H1 (cell line): ENCODE measurements around the gene TMEM250. TPM values are rescaled to one million over a fixed set of nuclear protein-coding genes. Genes with fewer than 3 reads are reported as not detected.
A peak's percentile ranks its signal among the peaks of the same experiment; 100 is the strongest.

Experiments used
- CTCF ChIA-PET: fragments of 300-600 bp; sonication (Branson Sonifier 250); formaldehyde crosslinking; loops from one replicate; lab custom pipeline; 2021; ENCODE audit not compliant: partially characterized antibody; lab: Charles Lee
- POLR2A ChIA-PET: fragments of 300-600 bp; sonication (Branson Sonifier 250); formaldehyde crosslinking; loops from one replicate; lab custom pipeline; 2021; ENCODE audit warnings: inconsistent platforms; ENCODE audit not compliant: partially characterized antibody; lab: Charles Lee
- DNase-seq, 2 experiments: peaks; one replicate each; pipeline versions ENCODE4 v3.0.0 to v3.0.0-alpha.2; 2010 to 2022; ENCODE audit warnings: low spot score in 2 of 2, low read depth in 1 of 2, mixed read lengths in 1 of 2
- FAIRE-seq: peaks from 2 replicates; lab custom pipeline; 2011; peaks lifted over from hg19 to GRCh38; lab: Jason Lieb, UNC
- H2AFZ ChIP-seq: 2 replicates; pipeline ENCODE4 v1.8.1; 2012; ENCODE audit warnings: low read length, inconsistent platforms
- H2AK5ac ChIP-seq: 2 replicates; pipeline ENCODE4 v1.6.1; 2013; ENCODE audit warnings: low read depth, low read length
- H2BK120ac ChIP-seq: replicated peaks from 2 replicates; pipeline ENCODE3; 2013; ENCODE audit warnings: low read depth, low read length, inconsistent platforms
- H2BK12ac ChIP-seq: 2 replicates; pipeline ENCODE4 v1.6.1; 2013; ENCODE audit warnings: low read depth, low read length
- H2BK15ac ChIP-seq: 2 replicates; pipeline ENCODE4 v1.6.1; 2013; ENCODE audit warnings: low read length
- H2BK20ac ChIP-seq: 2 replicates; pipeline ENCODE4 v1.6.1; 2013; ENCODE audit warnings: low read length
- H2BK5ac ChIP-seq: 2 replicates; pipeline ENCODE4 v1.6.1; 2013; ENCODE audit warnings: low read depth, low read length
- H3K14ac ChIP-seq: 2 replicates; pipeline ENCODE4 v1.6.1; 2013; ENCODE audit warnings: inconsistent platforms; ENCODE audit not compliant: insufficient read length
- H3K18ac ChIP-seq: 2 replicates; pipeline ENCODE4 v1.6.1; 2013; ENCODE audit warnings: low read length; ENCODE audit errors: extremely low read depth
- H3K23ac ChIP-seq: 2 replicates; pipeline ENCODE4 v1.6.1; 2013; ENCODE audit warnings: inconsistent platforms; ENCODE audit not compliant: insufficient read length
- H3K23me2 ChIP-seq: 2 replicates; pipeline ENCODE4 v1.6.1; 2013; ENCODE audit warnings: low read depth, low read length
- H3K27ac ChIP-seq: 2 replicates; pipeline ENCODE4 v1.6.1; 2011; ENCODE audit warnings: low read depth, low read length, inconsistent platforms
- H3K27me3 ChIP-seq, 4 experiments: replicated peaks in 1 of 4; 1 replicate in 1 of 4; 2 replicates in 3 of 4; pipeline versions ENCODE4 v1.6.1 to v1.8.1; 2011 to 2013; ENCODE audit warnings: low read length in 3 of 4, mild to moderate bottlenecking in 3 of 4, inconsistent platforms in 2 of 4, mixed read lengths in 2 of 4, moderate library complexity in 1 of 4; ENCODE audit not compliant: control insufficient read depth in 3 of 4, insufficient read depth in 3 of 4; ENCODE audit errors: extremely low read depth in 1 of 4
- H3K36me3 ChIP-seq, 4 experiments: 2 replicates each; pipeline versions ENCODE4 v1.6.1 to v1.8.1; 2011 to 2013; ENCODE audit warnings: mild to moderate bottlenecking in 4 of 4, low read length in 3 of 4, moderate library complexity in 2 of 4, control low read depth in 1 of 4, inconsistent platforms in 1 of 4; ENCODE audit not compliant: insufficient read depth in 4 of 4, control insufficient read depth in 2 of 4
- H3K4ac ChIP-seq: replicated peaks from 2 replicates; pipeline ENCODE3; 2013; ENCODE audit warnings: low read length, low read depth, mixed read lengths, inconsistent platforms; ENCODE audit not compliant: insufficient read length
- H3K4me1 ChIP-seq, 4 experiments: replicated peaks in 1 of 4; 1 replicate in 1 of 4; 2 replicates in 3 of 4; pipeline versions ENCODE4 v1.6.1 to v1.8.1; 2011 to 2013; ENCODE audit warnings: low read length in 3 of 4, inconsistent platforms in 2 of 4, mixed read lengths in 1 of 4; ENCODE audit not compliant: insufficient read depth in 4 of 4, control insufficient read depth in 3 of 4
- H3K4me2 ChIP-seq, 2 experiments: 2 replicates each; pipeline versions ENCODE4 v1.6.1 to v1.8.1; 2011 to 2013; ENCODE audit warnings: low read depth in 2 of 2, low read length in 2 of 2, control low read depth in 1 of 2, inconsistent platforms in 1 of 2, mild to moderate bottlenecking in 1 of 2; ENCODE audit not compliant: insufficient read depth in 1 of 2
- H3K4me3 ChIP-seq, 4 experiments: fragments of 200-600, 300-600 bp in 1 of 4; sonication (generic), shearing (Covaris generic), sonication (Bioruptor Twin) in 1 of 4; 2 replicates each; pipeline versions ENCODE4 v1.5.1 to v1.8.1; 2011 to 2016; ENCODE audit warnings: low read length in 4 of 4, low read depth in 3 of 4, control low read depth in 2 of 4, inconsistent platforms in 2 of 4, mild to moderate bottlenecking in 2 of 4, mixed read lengths in 1 of 4, moderate library complexity in 1 of 4; ENCODE audit not compliant: insufficient read depth in 2 of 4; ENCODE audit errors: extremely low read depth in 1 of 4
- H3K56ac ChIP-seq: replicated peaks from 2 replicates; pipeline ENCODE3; 2013; ENCODE audit warnings: low read depth, mild to moderate bottlenecking, mixed read lengths, low read length, inconsistent platforms; ENCODE audit not compliant: insufficient read length
- H3K79me1 ChIP-seq: 2 replicates; pipeline ENCODE4 v1.6.1; 2013; ENCODE audit warnings: low read depth, low read length, control low read depth
- H3K79me2 ChIP-seq, 2 experiments: 2 replicates each; pipeline versions ENCODE4 v1.6.1 to v1.8.1; 2012 to 2013; ENCODE audit warnings: low read length in 2 of 2, mild to moderate bottlenecking in 2 of 2, inconsistent platforms in 1 of 2; ENCODE audit not compliant: insufficient read depth in 2 of 2, control insufficient read depth in 1 of 2
- H3K9ac ChIP-seq, 4 experiments: replicated peaks in 1 of 4; 1 replicate in 1 of 4; 2 replicates in 3 of 4; pipeline versions ENCODE4 v1.6.1 to v1.8.1; 2011 to 2013; ENCODE audit warnings: low read depth in 3 of 4, low read length in 3 of 4, control low read depth in 2 of 4, mild to moderate bottlenecking in 2 of 4, moderate library complexity in 2 of 4, inconsistent platforms in 1 of 4; ENCODE audit errors: extremely low read depth in 1 of 4
- H3K9me3 ChIP-seq, 2 experiments: 2 replicates each; pipeline versions ENCODE4 v1.6.1 to v1.8.1; 2012 to 2013; ENCODE audit warnings: mild to moderate bottlenecking in 2 of 2, moderate library complexity in 2 of 2, control low read depth in 1 of 2, inconsistent platforms in 1 of 2, low read depth in 1 of 2, low read length in 1 of 2, mixed read lengths in 1 of 2; ENCODE audit not compliant: insufficient read depth in 2 of 2
- H4K20me1 ChIP-seq, 2 experiments: replicated peaks in 1 of 2; 2 replicates each; pipeline versions ENCODE3 to v1.8.1; 2011 to 2013; ENCODE audit warnings: inconsistent platforms in 2 of 2, low read length in 2 of 2, mild to moderate bottlenecking in 1 of 2; ENCODE audit not compliant: insufficient read depth in 2 of 2, control insufficient read depth in 1 of 2
- H4K5ac ChIP-seq: 2 replicates; pipeline ENCODE4 v1.6.1; 2013; ENCODE audit warnings: low read length, low read depth, mixed read lengths, inconsistent platforms; ENCODE audit not compliant: insufficient read length
- H4K8ac ChIP-seq: 2 replicates; pipeline ENCODE4 v1.8.0; 2013; ENCODE audit warnings: mild to moderate bottlenecking, moderate library complexity, low read length, inconsistent platforms; ENCODE audit not compliant: insufficient read depth; ENCODE audit errors: extremely low read depth
- H4K91ac ChIP-seq: replicated peaks from 2 replicates; pipeline ENCODE3; 2013; ENCODE audit warnings: low read length, mixed read lengths, inconsistent platforms; ENCODE audit not compliant: insufficient read length
- CBX8 ChIP-seq: fragments of 300-800, 300-1000 bp; sonication (generic); IDR thresholded peaks from 2 replicates; pipeline ENCODE4 v1.7.1; 2016; ENCODE audit warnings: low read depth, low read length, borderline replicate concordance
- CEBPB ChIP-seq: IDR thresholded peaks from 2 replicates; pipeline ENCODE4 v1.6.1; 2012; ENCODE audit warnings: low read depth, low read length
- CHD1 ChIP-seq: IDR thresholded peaks from 2 replicates; pipeline ENCODE4 v1.6.1; 2012; ENCODE audit warnings: low read depth, low read length, improper control_type of control experiment
- EGR1 ChIP-seq: IDR thresholded peaks from 2 replicates; pipeline ENCODE4 v1.6.1; 2011; ENCODE audit warnings: low read depth, low read length, borderline replicate concordance
- GABPA ChIP-seq: IDR thresholded peaks from 2 replicates; pipeline ENCODE4 v1.6.1; 2011; ENCODE audit warnings: mild to moderate bottlenecking, low read length, moderate library complexity, borderline replicate concordance; ENCODE audit not compliant: insufficient read depth
- GTF2F1 ChIP-seq: IDR thresholded peaks from 2 replicates; pipeline ENCODE4 v1.6.1; 2012; ENCODE audit warnings: low read depth, low read length, improper control_type of control experiment, borderline replicate concordance
- JUN ChIP-seq: IDR thresholded peaks from 2 replicates; pipeline ENCODE4 v1.6.1; 2011; ENCODE audit warnings: low read depth, mild to moderate bottlenecking, improper control_type of control experiment, low read length
- NANOG ChIP-seq: IDR thresholded peaks from 2 replicates; pipeline ENCODE4 v1.6.1; 2011; ENCODE audit warnings: low read length, low read depth, mild to moderate bottlenecking, inconsistent platforms; ENCODE audit not compliant: insufficient read depth, poor library complexity, severe bottlenecking
- POU5F1 ChIP-seq: IDR thresholded peaks from 2 replicates; pipeline ENCODE4 v1.6.1; 2011; ENCODE audit warnings: low read depth, mild to moderate bottlenecking, low read length, moderate library complexity
- RBBP5 ChIP-seq: IDR thresholded peaks from 2 replicates; pipeline ENCODE4 v1.7.1; 2012; ENCODE audit warnings: low read depth, mild to moderate bottlenecking, inconsistent platforms, low read length, moderate library complexity, borderline replicate concordance
- SP1 ChIP-seq: IDR thresholded peaks from 2 replicates; pipeline ENCODE4 v1.6.1; 2011; ENCODE audit warnings: low read depth, low read length
- SP2 ChIP-seq: IDR thresholded peaks from 2 replicates; pipeline ENCODE4 v1.6.1; 2012; ENCODE audit warnings: mild to moderate bottlenecking, low read length, inconsistent platforms
- SP4 ChIP-seq: IDR thresholded peaks from 2 replicates; pipeline ENCODE4 v1.6.1; 2012; ENCODE audit warnings: low read length, inconsistent platforms
- WGBS, 2 experiments: shearing (Covaris generic) in 1 of 2; methylation state at CpG; one replicate each; pipeline versions ENCODE4 v1.1.6 to v1.1.7; 2013 to 2015; ENCODE audit warnings: low lambda C conversion rate in 2 of 2, mixed read lengths in 2 of 2, inconsistent platforms in 1 of 2, low coverage in 1 of 2, missing lambda C conversion rate in 1 of 2; ENCODE audit not compliant: insufficient replicate concordance in 2 of 2, insufficient coverage in 1 of 2, insufficient read length in 1 of 2; ENCODE audit errors: extremely low coverage in 1 of 2, missing lambda C conversion rate in 1 of 2; 5-methylcytosine and 5-hydroxymethylcytosine counted together
- polyA plus RNA-seq, 7 experiments: library from polyadenylated mRNA; depleted of rRNA in 3 of 7; stranded (reverse) in 5 of 7; unstranded in 2 of 7; fragments of >200 nt in 5 of 7; fragments of 200-250 nt in 2 of 7; gene quantifications; 1 replicate in 5 of 7; 2 replicates in 1 of 7; 4 replicates in 1 of 7; pipeline versions ENCODE4 v1.2.1 to v1.2.3, GENCODE V29; 2011 to 2013; ENCODE audit warnings: missing spikeins in 2 of 7, mixed read lengths in 2 of 7
- total RNA-seq: library from RNA; stranded (reverse); fragmentation: NEBNext Ultra II Directional; extraction: Animal tissue kit (Norgen Biotek cat#: 25700); gene quantifications from 2 replicates; pipeline ENCODE4 v1.2.1, GENCODE V29; 2021

TMEM250 gene
- total and polyA plus RNA-seq, 2 of the 8 experiments (the other 6 are each of a cell fraction or from before 2014, with no cell fraction given) = 22.3 to 34.9 TPM

GRCh38 chr9:136151848-136152542 is 33.3 kb upstream of the TMEM250 start:
- Histone ChIP-seq H2AFZ (no peak overlapping the region), H2BK120ac (peak overlapping the region; percentile 72), H3K4me1 (peaks cover 0 to 34% (median 24%) of the 10 kb centered on the region in 4 experiments; a peak in 6 of 7 replicates), H4K8ac (no peak overlapping the region), H3K4me3 (peak overlapping the region in 2 of 4 experiments; percentile 19 to 30; a peak in 2 of 8 replicates), H3K79me2 (no peaks in the 10 kb centered on the region), H3K23me2 (peaks cover 5% of the 10 kb centered on the region; the same call in 1 of the 2 replicates), H2BK12ac (peak overlapping the region; percentile 96; the same call in 1 of the 2 replicates), H4K91ac (peak overlapping the region; percentile 98), H3K36me3 (no peaks in the 10 kb centered on the region), H3K23ac (no peak overlapping the region), H3K4me2 (peak overlapping the region; percentile 56 to 82), H2BK15ac (peak overlapping the region; percentile 97), H3K27me3 (peaks cover 0 to 4% (median 3%) of the 10 kb centered on the region in 4 experiments; a peak in 4 of 7 replicates), H2BK5ac (peak overlapping the region; percentile 85; the same call in 1 of the 2 replicates), H3K79me1 (no peaks in the 10 kb centered on the region), H2AK5ac (peak overlapping the region; percentile 82; the same call in 1 of the 2 replicates), H4K5ac (peak overlapping the region; percentile 44), H3K9ac (no peak overlapping the region), H2BK20ac (peak overlapping the region; percentile 62), H3K9me3 (no peaks in the 10 kb centered on the region), H3K4ac (peak overlapping the region; percentile 84), H3K18ac (peak overlapping the region; percentile 90), H3K27ac (no peak overlapping the region), H3K56ac (no peak overlapping the region), H4K20me1 (no peaks in the 10 kb centered on the region), H3K14ac (no peak overlapping the region)
- DNase-seq (peak in 1 of 2 experiments; percentile 57), FAIRE-seq (no peak)
- WGBS, 2 experiments = 66% methylated on average over 24 of the region's 27 CpGs; no CpG with 5 or more reads in 1 of the 2 experiments
- CTCF ChIA-PET = interaction anchor here (0.7 to 1.5 kb wide), 7 partner anchors 8 to 26 kb away, joined by 3 to 9 read pairs (median 4); no protein-coding TSS in a partner anchor
- POLR2A ChIA-PET = interaction anchor here (1.1 to 2.4 kb wide), 3 partner anchors 8 to 24 kb away, joined by 3 to 8 read pairs (median 4); no protein-coding TSS in a partner anchor
- TF ChIP-seq GABPA = no peak
- no peak for TF ChIP-seq JUN
- TF ChIP-seq POU5F1 = no peak
- no peak for TF ChIP-seq CHD1
- no peak; the same call in 1 of the 2 replicates for TF ChIP-seq RBBP5
- TF ChIP-seq EGR1 = no peak
- no peak for TF ChIP-seq CEBPB
- TF ChIP-seq SP2 = no peak
- TF ChIP-seq SP1 = no peak
- no peak for TF ChIP-seq CBX8
- TF ChIP-seq NANOG = no peak
- TF ChIP-seq GTF2F1 = no peak
- no peak for TF ChIP-seq SP4
